NCI-H510A (cell line): ENCODE results near the gene HSD11B2.
A peak's percentile ranks its signal among the peaks of the same experiment; 100 is the strongest.

Source experiments
- DNase-seq: peaks from one replicate; lab custom pipeline; 2025; lab: John Stamatoyannopoulos, UW

The HSD11B2 gene

DNA sequence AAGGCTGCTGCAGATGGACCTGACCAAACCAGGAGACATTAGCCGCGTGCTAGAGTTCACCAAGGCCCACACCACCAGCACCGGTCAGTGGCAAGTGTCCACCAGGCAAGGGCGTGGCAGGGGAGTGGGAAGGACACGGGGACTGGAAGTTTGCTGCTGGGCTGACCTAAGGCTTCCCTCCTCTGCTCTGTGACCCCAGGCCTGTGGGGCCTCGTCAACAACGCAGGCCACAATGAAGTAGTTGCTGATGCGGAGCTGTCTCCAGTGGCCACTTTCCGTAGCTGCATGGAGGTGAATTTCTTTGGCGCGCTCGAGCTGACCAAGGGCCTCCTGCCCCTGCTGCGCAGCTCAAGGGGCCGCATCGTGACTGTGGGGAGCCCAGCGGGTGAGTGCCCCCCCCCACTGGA, 4.8 kb downstream of the HSD11B2 start:
- no peak for DNase-seq

GRCh38 chr16:67436640-67437193, 5.8 kb downstream of the HSD11B2 start:
- no peak for DNase-seq

- DNase-seq, result no peak
Measured at GRCh38 chr16:67437513-67437912, 6.6 kb downstream of the HSD11B2 start.

DNA sequence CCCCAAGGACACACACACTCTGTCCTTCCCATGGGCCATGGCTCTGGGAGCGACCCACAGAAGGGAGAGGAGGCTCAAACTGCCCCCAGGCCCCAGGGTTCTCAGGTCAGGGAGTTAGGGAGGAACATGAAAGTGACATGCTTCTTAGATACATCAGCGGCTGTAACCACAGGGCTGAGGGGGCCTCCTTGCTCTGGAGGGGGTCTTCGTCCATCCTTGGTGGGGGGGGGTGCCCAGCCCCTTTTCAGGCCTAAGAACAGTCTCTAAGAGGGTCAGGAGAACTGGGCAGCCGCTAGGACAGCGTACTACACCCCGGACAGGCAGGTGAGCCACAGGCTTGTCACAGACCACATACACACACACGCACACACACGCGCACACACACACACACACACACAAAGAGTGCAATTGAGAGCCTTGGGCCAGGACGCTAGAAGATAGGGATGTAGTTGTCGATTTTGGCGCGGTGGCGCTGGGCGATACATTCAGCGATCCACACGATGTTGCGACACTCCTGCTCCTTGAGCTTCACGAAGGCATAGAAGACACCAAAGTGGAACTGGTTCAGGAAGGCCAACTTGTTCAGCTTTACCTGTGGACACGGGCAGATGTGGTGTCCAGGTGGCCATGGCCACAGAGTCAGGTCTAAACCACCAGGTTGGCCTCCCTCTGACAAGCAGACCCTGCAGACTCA, 7.3 kb downstream of the HSD11B2 start:
- no peak for DNase-seq

- DNase-seq, result no peak
Measured at GRCh38 chr16:67438824-67439393, 8.0 kb downstream of the HSD11B2 start.

DNA sequence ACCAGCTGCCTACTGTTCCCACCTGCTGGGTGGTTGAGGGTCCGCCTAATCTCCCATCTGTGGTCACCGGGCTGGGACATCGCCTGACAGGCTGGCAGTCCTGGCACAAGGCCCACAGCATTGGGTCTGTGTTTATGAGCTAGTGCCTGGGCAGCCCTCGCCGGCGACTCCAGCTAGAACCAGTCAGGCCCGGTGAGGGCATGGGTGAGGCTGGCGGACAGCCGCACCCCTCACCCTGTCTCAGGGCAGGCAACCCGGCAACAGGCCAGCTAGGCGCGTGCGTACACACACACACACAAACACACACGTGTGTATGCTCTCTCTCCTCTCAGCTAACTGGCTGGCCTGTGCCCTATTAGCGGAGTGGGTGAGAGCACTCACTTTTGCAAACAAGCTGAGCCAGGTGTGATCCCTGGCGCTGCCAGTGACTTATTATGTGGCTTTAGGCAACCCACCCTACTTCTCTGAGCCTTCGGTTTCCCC, 10.4 kb downstream of the HSD11B2 start:
- peak; percentile 62 for DNase-seq

GRCh38 chr16:67441907-67442306, 11.0 kb downstream of the HSD11B2 start:
- DNase-seq, result no peak

- no peak for DNase-seq
Measured at GRCh38 chr16:67442581-67443255, 11.8 kb downstream of the HSD11B2 start.

DNA sequence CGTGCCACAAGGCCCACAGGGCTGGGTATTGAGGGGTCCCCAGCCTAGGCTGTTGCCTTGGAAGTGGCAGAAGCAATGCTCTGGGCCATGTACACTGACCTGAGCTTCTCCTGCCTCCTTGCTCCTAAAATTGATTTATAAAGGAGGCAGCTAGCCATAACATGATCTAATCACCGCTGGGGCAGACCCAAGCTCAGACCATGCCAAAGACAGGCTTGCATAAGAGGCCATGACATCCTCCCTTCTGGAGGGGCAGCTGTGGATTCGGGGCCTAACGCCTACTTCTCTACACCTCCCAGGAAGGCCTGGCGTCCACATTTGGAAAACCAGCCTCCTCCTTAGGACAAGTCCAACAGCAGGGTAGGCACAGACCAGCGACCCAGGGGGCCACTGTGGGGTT, 12.3 kb downstream of the HSD11B2 start:
- DNase-seq, result no peak

- DNase-seq, result no peak
Measured at GRCh38 chr16:67444259-67445125, 13.6 kb downstream of the HSD11B2 start.

DNA sequence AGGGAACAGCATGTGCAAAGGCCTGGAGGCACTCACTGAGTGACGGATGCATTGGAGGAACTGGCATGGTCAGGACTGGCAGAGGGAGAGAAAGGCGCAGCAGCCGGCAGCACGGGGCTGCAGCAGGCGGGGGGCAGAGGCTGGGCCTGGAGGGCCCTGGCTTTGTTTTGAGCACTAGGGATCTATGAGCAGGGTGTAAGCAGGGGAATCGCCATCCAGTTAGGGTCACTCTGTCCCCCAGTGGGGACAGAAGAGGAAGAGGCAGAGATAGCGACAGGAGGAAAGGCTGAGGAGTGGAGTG, 14.2 kb downstream of the HSD11B2 start:
- no peak for DNase-seq

DNA sequence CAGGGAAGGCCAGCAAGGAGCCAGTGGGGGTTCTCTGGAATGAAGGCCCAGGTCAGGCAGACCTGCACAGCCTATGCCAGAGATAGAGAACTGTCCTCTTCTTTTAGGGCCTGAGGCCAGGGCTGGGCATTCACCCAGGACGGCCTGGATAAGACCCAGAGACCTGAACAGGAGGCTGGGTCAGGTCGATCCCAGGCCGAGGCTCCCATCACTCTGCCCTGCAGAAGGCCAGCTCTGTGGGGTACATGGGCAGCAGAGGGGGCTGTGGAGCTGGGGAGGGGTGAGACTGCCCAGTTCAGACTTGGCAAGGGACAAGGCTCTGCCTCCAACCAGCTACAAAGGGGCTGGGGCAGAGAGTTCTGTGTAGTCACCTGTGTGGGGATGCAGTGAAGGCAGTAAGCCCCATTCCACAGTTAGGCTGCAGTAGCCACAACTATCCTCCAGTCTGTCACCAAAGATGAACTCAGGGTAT, 14.6 kb downstream of the HSD11B2 start:
- no peak for DNase-seq

DNA sequence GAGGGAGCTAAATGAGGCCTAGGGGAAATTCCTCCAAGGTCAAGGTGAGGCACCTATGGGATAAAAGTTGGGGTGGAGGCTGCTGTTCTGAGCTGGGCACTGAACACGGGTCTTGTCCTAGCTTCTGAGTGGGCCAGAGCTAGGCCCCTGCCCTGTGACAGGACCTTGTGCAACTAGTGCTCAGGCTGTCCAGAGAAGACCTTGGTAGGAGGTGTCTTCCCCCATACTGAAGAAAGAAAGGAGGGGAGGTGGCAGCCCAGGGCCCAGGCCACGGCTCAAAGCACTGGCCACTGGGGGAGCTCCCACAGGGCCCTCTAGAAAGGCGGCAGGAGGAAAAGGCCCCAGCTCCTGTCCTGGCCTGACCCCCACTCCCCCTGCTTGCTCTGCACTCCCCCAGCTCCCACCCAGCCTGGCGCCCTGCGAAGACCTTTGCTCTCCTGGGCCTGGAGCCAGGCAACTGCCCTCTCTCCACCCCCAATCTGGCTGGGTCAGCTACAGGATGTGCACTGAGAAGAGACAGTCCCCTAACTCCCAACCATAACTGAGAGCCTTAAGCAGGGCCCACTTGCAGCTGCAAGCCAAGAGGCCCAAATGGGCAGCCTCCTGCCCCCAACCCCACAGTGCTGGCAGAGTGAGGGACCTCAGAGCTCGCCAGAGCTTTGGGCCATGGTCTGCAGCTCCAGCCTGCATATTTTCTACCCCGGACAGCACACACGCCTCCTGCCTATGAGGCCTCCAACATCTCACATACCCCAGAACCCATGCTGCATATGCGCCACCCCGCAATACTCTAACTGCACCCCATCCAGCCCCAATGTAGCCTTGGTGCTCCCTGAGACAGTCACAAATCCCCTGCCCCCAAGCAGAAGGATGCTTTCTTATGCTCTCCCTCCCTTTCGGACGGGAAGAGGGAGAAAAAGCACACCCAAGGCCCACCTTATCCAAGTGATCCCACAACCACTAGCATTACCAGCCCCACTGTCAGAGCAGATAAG, 15.3 kb downstream of the HSD11B2 start:
- no peak for DNase-seq

DNA sequence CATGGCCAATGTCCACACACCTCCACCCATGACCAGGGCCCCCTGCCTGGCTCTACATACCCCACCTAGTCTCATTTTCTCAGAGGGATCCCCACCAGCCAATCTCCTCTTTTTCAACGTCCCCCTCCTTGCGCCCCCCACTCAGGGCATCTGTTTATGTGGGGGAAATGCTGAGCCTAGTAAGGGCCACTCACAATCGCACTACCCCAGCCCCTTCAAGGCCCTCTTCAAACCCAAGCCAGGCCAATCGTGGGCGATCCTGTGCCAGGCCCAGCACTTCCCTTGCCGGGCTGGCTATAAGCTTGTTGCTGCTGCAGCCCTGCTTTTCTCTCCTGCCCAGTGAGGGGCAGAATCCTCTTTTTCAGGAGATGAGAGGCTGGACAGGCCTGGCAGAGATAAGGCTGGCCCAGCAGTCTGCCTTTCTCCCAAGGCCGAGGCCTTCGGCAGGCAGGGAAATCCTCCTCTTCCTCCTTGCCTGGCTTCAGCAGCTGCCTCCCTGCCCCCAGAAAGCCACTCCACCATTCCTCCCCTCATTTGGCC, 16.1 kb downstream of the HSD11B2 start:
- no peak for DNase-seq

DNA sequence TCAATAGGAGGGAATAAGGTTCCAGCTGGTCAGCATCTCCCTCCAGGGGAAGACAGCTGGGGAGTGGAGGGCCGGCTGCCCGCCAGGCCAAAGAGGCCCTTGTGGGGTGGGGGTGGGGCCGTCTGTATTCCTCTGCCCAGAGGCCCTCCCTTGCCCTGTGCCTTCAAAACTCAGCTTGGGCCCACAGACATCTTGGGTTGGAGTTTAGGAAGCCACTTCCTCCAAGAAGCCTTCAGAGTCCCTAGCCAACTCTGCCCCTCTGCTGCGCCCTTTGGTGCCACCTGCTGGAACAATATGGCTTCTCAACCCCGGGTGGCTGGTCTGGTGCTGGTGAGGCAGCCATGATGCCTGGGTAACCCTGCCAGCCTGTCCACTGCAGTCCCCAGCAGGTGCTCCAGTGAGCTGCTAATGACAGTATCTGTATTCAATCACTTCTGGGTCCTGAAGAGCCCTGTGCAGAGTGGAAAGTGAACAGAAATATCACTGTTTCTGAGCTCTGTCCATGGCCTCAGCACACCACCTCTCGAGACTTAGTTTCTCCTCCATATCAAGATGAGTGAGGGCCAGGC, 16.7 kb downstream of the HSD11B2 start:
- no peak for DNase-seq

DNA sequence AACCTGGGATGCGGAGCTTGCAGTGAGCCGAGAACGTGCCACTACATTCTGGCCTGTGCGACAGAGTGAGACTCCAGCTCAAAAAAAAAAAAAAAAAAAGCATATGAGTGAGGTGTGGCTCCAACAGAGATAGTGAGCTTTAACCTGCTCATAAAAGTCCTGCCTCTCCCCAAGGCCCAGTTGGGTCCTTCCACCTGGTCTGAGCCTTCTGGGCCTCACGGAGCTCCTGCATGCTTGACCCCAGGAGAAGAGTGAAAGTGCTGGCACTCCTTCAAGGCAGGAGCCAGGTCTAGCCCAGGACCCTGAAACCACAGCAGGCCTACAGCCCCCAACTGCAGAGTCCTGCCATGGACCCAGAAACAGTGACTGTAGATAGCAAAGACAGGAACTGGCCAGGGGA, 17.7 kb downstream of the HSD11B2 start:
- DNase-seq, result no peak

GRCh38 chr16:67449336-67449735, 18.4 kb downstream of the HSD11B2 start:
- DNase-seq, result no peak

GRCh38 chr16:67449739-67450138, 18.8 kb downstream of the HSD11B2 start:
- DNase-seq, result no peak

- DNase-seq, result no peak
Measured at GRCh38 chr16:67451061-67451703, 20.3 kb downstream of the HSD11B2 start.
